HEK293 (cell line): ENCODE data around the gene SURF4.
"Not testable (repeated sequence)": the region's sequence is repeated elsewhere in the genome, so short reads cannot be mapped to it uniquely, and the experiment has no call there.

Experiments used
- CTCF ChIP-seq: fragments of 450-650 bp; formaldehyde crosslinking; IDR thresholded peaks from 2 replicates; pipeline ENCODE4 v1.5.1; 2016; ENCODE audit warnings: missing biosample characterization, missing genetic modification characterization
- HOXA7 ChIP-seq: sonication (generic); formaldehyde crosslinking; IDR thresholded peaks from 2 replicates; pipeline ENCODE4 v1.8.1; 2022; ENCODE audit warnings: missing genetic modification reagents, borderline replicate concordance
- TCF7L2 ChIP-seq: IDR thresholded peaks from 2 replicates; pipeline ENCODE4 v1.6.1; 2011; ENCODE audit warnings: low read depth, mild to moderate bottlenecking, inconsistent platforms, low read length, moderate library complexity, borderline replicate concordance
- TRIM28 ChIP-seq: IDR thresholded peaks from 2 replicates; pipeline ENCODE4 v1.6.1; 2011; ENCODE audit warnings: low read length, control low read depth, borderline replicate concordance
- YY1 ChIP-seq: fragments of 450-650 bp; formaldehyde crosslinking; IDR thresholded peaks from 2 replicates; pipeline ENCODE4 v1.5.1; 2018; ENCODE audit warnings: missing biosample characterization, missing genetic modification characterization
- ZNF274 ChIP-seq, 2 experiments: fragments of 200-500 bp in 1 of 2; fragments of 450-650 bp in 1 of 2; sonication (Bioruptor generic) in 1 of 2; formaldehyde crosslinking in 1 of 2; IDR thresholded peaks; 2 replicates each; pipeline versions ENCODE4 v1.5.1 to v1.6.1; 2014 to 2016; ENCODE audit warnings: borderline replicate concordance in 1 of 2, inconsistent platforms in 1 of 2, low read length in 1 of 2, missing biosample characterization in 1 of 2, missing genetic modification characterization in 1 of 2
- TF ChIP-seq, protein P1 (sequence below): fragments of 450-650 bp; formaldehyde crosslinking; IDR thresholded peaks from 2 replicates; pipeline ENCODE4; 2016; ENCODE audit warnings: missing biosample characterization, missing genetic modification characterization

DNA sequence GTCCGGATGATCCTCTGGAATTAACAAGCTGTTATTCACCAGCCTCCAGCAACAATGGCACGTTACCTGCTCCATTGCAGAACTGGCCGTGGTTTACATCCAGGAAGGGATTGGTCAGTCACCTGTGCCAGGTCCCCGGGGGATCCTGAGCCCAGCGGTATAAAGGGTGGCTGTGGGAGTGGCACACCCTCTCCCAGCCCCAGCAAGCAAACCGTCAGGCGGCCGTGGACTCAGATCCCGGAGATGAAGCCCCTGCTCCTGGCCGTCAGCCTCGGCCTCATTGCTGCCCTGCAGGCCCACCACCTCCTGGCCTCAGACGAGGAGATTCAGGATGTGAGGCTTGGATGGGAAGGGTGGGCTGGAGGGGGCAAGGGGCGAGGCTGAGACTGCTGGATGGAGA is 58.3 kb downstream of the SURF4 start:
- TF ChIP-seq HOXA7 (CRISPR knock-in tag); YY1 (tag by site-specific recombination); CTCF; ZNF274 (IDR thresholded peaks at IDR 0.05; ENCODE audit: low read length); ZNF274 (tag by site-specific recombination; IDR thresholded peaks at IDR 0.05; ENCODE audit: borderline replicate concordance); TRIM28; TCF7L2: not testable (repeated sequence)
- TF ChIP-seq, protein P1, sequence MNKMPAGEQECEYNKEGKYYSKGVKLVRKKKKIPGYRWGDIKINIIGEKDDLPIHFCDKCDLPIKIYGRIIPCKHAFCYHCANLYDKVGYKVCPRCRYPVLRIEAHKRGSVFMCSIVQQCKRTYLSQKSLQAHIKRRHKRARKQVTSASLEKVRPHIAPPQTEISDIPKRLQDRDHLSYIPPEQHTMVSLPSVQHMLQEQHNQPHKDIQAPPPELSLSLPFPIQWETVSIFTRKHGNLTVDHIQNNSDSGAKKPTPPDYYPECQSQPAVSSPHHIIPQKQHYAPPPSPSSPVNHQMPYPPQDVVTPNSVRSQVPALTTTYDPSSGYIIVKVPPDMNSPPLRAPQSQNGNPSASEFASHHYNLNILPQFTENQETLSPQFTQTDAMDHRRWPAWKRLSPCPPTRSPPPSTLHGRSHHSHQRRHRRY: not testable (repeated sequence)
